ENCODE results near the gene ABCA1.

- no peak for TF ChIP-seq CTCF (IDR thresholded peaks at IDR 0.05)
- TF ChIP-seq POLR2A (IDR thresholded peaks at IDR 0.05): no peak
Observed at GRCh38 chr9:104820336-104820735, 107.6 kb downstream of the ABCA1 start.
